GM12891 (cell line): ENCODE measurements around the gene FAM241B.

Experiments used
- DNase-seq: peaks from one replicate; pipeline ENCODE4 v3.0.0; 2011; ENCODE audit warnings: low spot score; ENCODE audit not compliant: insufficient read length
- FAIRE-seq: peaks from 2 replicates; lab custom pipeline; 2011; peaks lifted over from hg19 to GRCh38; lab: Jason Lieb, UNC
- PAX5 ChIP-seq: IDR thresholded peaks from 2 replicates; pipeline ENCODE4 v1.6.1; 2011; ENCODE audit warnings: low read length, moderate library complexity, mild to moderate bottlenecking; ENCODE audit not compliant: insufficient read depth, severe bottlenecking
- POLR2A ChIP-seq: IDR thresholded peaks from 2 replicates; pipeline ENCODE4 v1.6.1; 2011; ENCODE audit warnings: low read depth, low read length, control low read depth
- POLR2AphosphoS5 ChIP-seq: IDR thresholded peaks from 2 replicates; pipeline ENCODE4 v1.6.1; 2011; ENCODE audit warnings: low read depth, low read length, control low read depth
- POU2F2 ChIP-seq: IDR thresholded peaks from 2 replicates; pipeline ENCODE4 v1.6.1; 2011; ENCODE audit warnings: low read depth, mild to moderate bottlenecking, control low read depth, low read length, moderate library complexity
- SPI1 ChIP-seq: IDR thresholded peaks from 2 replicates; pipeline ENCODE4 v1.6.1; 2011; ENCODE audit warnings: low read depth, low read length, control low read depth
- TAF1 ChIP-seq: IDR thresholded peaks from 2 replicates; pipeline ENCODE4 v1.6.1; 2011; ENCODE audit warnings: low read depth, low read length, control low read depth

Gene FAM241B

GRCh38 chr10:69656742-69657269 lies 26.8 kb downstream of the FAM241B start:
- TF ChIP-seq TAF1: no peak
- no peak for TF ChIP-seq POU2F2
- no peak for TF ChIP-seq PAX5
- no peak for TF ChIP-seq POLR2A
- TF ChIP-seq SPI1: no peak
- DNase-seq: no peak
- FAIRE-seq: no peak

- no peak for DNase-seq
- TF ChIP-seq POU2F2 (no peak), POLR2A (no peak), PAX5 (no peak), TAF1 (no peak), POLR2AphosphoS5 (no peak), SPI1 (no peak)
- no peak for FAIRE-seq
These were observed 27.4 kb downstream of the FAM241B start for GRCh38 chr10:69657430-69657829.

- no peak for TF ChIP-seq PAX5
- TF ChIP-seq POLR2AphosphoS5: no peak
- FAIRE-seq (no peak), DNase-seq (no peak)
These were observed 27.8 kb downstream of the FAM241B start for GRCh38 chr10:69657866-69658265.

GRCh38 chr10:69659241-69660038 lies 29.4 kb downstream of the FAM241B start:
- DNase-seq (no peak), FAIRE-seq (no peak)
- TF ChIP-seq POLR2AphosphoS5 (no peak), PAX5 (no peak), POU2F2 (no peak), POLR2A (no peak), SPI1 (no peak), TAF1 (no peak)

- DNase-seq (no peak), FAIRE-seq (no peak)
- no peak for TF ChIP-seq POU2F2
- no peak for TF ChIP-seq POLR2AphosphoS5
- TF ChIP-seq TAF1: no peak
- no peak for TF ChIP-seq SPI1
- no peak for TF ChIP-seq POLR2A
- no peak for TF ChIP-seq PAX5
These were observed 30.2 kb downstream of the FAM241B start for GRCh38 chr10:69660296-69660695.

- TF ChIP-seq POLR2A (no peak), PAX5 (no peak), POU2F2 (no peak), POLR2AphosphoS5 (no peak), SPI1 (no peak), TAF1 (no peak)
- DNase-seq: no peak
- no peak for FAIRE-seq
These were observed 31.5 kb downstream of the FAM241B start for GRCh38 chr10:69661414-69662172.

GRCh38 chr10:69662173-69662877 lies 32.3 kb downstream of the FAM241B start:
- no peak for FAIRE-seq
- TF ChIP-seq POU2F2: no peak
- no peak for TF ChIP-seq POLR2AphosphoS5
- no peak for TF ChIP-seq TAF1
- no peak for DNase-seq

GRCh38 chr10:69662901-69663300 lies 32.9 kb downstream of the FAM241B start:
- TF ChIP-seq POLR2AphosphoS5 (no peak), POLR2A (no peak)
- FAIRE-seq (no peak), DNase-seq (no peak)

- FAIRE-seq: no peak
- DNase-seq: no peak
- TF ChIP-seq POLR2A (no peak), PAX5 (no peak), SPI1 (no peak), TAF1 (no peak), POU2F2 (no peak), POLR2AphosphoS5 (no peak)
These were observed 33.4 kb downstream of the FAM241B start for GRCh38 chr10:69663369-69663947.
